Right cardiac atrium (tissue), 5 donors: ENCODE measurements around the gene LCLAT1. TPM values are rescaled to one million over a fixed set of nuclear protein-coding genes. Genes with fewer than 3 reads are reported as not detected.
"Not testable (repeated sequence)": the region's sequence is repeated elsewhere in the genome, so short reads cannot be mapped to it uniquely, and the experiment has no call there.

Experiments
- ATAC-seq, 2 donors: fragments of 200-7000 bp; cut with Tn5 transposase; one replicate each; pipeline versions ENCODE4 v1.8.0 to v1.9.1; 2020; ENCODE audit warnings: moderate library complexity in 2 of 2, mild to moderate bottlenecking in 1 of 2
- DNase-seq, 3 donors: peaks; one replicate each; pipeline ENCODE4 v3.0.0-alpha.2; 2020
- H3K27ac ChIP-seq: one replicate; pipeline ENCODE4 v1.5.1; 2013; ENCODE audit warnings: mild to moderate bottlenecking, low read length, control low read depth, moderate library complexity
- H3K27me3 ChIP-seq: one replicate; pipeline ENCODE4 v1.6.1; 2013; ENCODE audit not compliant: control insufficient read depth, insufficient read depth
- H3K4me1 ChIP-seq: one replicate; pipeline ENCODE4 v1.6.1; 2013; ENCODE audit warnings: low read length; ENCODE audit not compliant: control insufficient read depth, insufficient read depth
- H3K4me3 ChIP-seq: one replicate; pipeline ENCODE4 v1.5.1; 2013; ENCODE audit warnings: low read length, control low read depth
- H3K9me3 ChIP-seq: one replicate; pipeline ENCODE4 v1.6.1; 2013; ENCODE audit warnings: low read length; ENCODE audit not compliant: control insufficient read depth
- WGBS: extraction: QIAGEN DNeasy Blood & Tissue Kit; methylation state at CpG from one replicate; pipeline ENCODE4 v1.1.7; 2013; 5-methylcytosine and 5-hydroxymethylcytosine counted together
- intact Hi-C, 4 donors: fragments of 100-400 bp; cut with DNase I; formaldehyde crosslinking; loops; one replicate each; pipeline versions ENCODE4 v1.11.0 to v1.14.0; 2022 to 2023
- polyA plus RNA-seq: library from polyadenylated mRNA; stranded (reverse); fragments of 200-250 nt; gene quantifications from one replicate; pipeline ENCODE4 v1.2.3, GENCODE V29; 2013
- total RNA-seq, 4 donors: library from RNA; stranded (reverse); fragmentation: NEBNext Ultra II Directional; extraction: Animal tissue kit (Norgen Biotek cat#: 25700); gene quantifications; one replicate each; pipeline ENCODE4 v1.2.1, GENCODE V29; 2021
- donor health status: healthy with polysubstance abuse.
- donor health status: DM: no; HTN: yes; CAD: no.
- donor health status: DM: no; HTN: no; CAD: no.
- donor health status: DM: no; HTN: yes; CAD: no; lungs with severe emphysema.
- donor health status: DM: yes; HTN: yes; CAD: no.

LCLAT1 gene
- total and polyA plus RNA-seq, 5 donors = 5.1 to 18.7 (median 16.0) TPM

DNA sequence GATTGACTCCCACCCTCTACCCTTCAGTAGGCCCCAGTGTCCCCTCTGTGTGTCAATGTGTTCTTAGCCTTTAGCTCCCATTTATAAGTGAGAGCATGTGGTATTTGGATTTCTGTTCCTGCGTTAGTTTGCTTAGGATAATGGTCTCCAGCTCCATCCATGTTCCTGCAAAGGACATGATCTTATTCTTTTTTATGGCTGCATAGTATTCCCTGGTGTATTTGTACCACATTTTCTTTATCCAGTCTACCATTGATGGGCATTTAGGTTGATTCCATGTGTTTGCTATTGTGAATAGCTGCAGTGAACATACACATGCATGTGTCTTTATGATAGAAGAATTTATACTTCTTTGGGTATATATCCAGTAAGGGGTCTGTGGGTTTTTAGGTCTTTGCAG, 60.4 kb downstream of the LCLAT1 start:
- H3K27me3 ChIP-seq, DNase-seq, H3K4me1 ChIP-seq, ATAC-seq, intact Hi-C loops, H3K27ac ChIP-seq, H3K9me3 ChIP-seq, H3K4me3 ChIP-seq: not testable (repeated sequence)
- 98% methylated on average over 1 of the region's 1 CpG for WGBS

DNA sequence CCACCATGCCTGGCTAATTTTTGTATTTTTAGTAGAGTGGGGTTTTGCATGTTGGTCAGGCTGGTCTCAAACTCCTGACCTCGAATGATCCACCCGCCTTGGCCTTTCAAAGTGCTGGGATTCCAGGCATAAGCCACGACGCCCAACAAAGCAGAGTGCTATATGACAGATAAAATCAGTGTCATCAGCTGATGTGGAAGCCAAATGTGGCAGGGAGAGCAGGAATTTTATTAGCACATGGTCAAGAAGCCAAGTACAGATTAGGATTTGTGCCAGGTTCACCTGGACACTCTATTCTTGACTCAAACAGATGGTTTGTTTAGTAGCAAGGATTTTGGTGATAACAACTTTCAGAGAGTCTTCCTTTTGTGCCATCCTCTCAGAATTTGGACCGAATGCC, 62.7 kb downstream of the LCLAT1 start:
- Histone ChIP-seq H3K4me3 (no peak overlapping the region), H3K27ac (no peak overlapping the region), H3K9me3 (no peaks in the 10 kb centered on the region), H3K27me3 (no peaks in the 10 kb centered on the region), H3K4me1 (no peaks in the 10 kb centered on the region)
- intact Hi-C loops = no loop called here
- ATAC-seq (no peak), DNase-seq (no peak)
- 64% methylated on average over 5 of the region's 5 CpGs for WGBS

GRCh38 chr2:30510409-30510808, 63.4 kb downstream of the LCLAT1 start:
- DNase-seq (no peak), ATAC-seq (no peak)
- no peaks in the 10 kb centered on the region for H3K4me1 ChIP-seq
- no peaks in the 10 kb centered on the region for H3K27me3 ChIP-seq
- intact Hi-C loops = no loop called here
- no peak overlapping the region for H3K27ac ChIP-seq
- 65% methylated on average over 4 of the region's 4 CpGs for WGBS
- no peaks in the 10 kb centered on the region for H3K9me3 ChIP-seq
- H3K4me3 ChIP-seq = no peak overlapping the region

- Histone ChIP-seq H3K9me3 (no peaks in the 10 kb centered on the region), H3K27me3 (no peaks in the 10 kb centered on the region), H3K4me3 (no peak overlapping the region), H3K27ac (no peak overlapping the region), H3K4me1 (no peaks in the 10 kb centered on the region)
- intact Hi-C loops = no loop called here
- ATAC-seq = peak; percentile 73
- WGBS = 61% methylated on average over 8 of the region's 8 CpGs
- DNase-seq = peak; percentile 29 to 60 (median 34)
Measured at GRCh38 chr2:30511122-30512083, 64.4 kb downstream of the LCLAT1 start.

GRCh38 chr2:30512243-30512886, 65.3 kb downstream of the LCLAT1 start:
- DNase-seq (no peak), ATAC-seq (no peak)
- Histone ChIP-seq H3K9me3 (no peaks in the 10 kb centered on the region), H3K27ac (no peak overlapping the region), H3K4me3 (no peak overlapping the region), H3K27me3 (no peaks in the 10 kb centered on the region), H3K4me1 (no peaks in the 10 kb centered on the region)
- 74% methylated on average over 3 of the region's 3 CpGs for WGBS
- intact Hi-C loops = no loop called here

DNA sequence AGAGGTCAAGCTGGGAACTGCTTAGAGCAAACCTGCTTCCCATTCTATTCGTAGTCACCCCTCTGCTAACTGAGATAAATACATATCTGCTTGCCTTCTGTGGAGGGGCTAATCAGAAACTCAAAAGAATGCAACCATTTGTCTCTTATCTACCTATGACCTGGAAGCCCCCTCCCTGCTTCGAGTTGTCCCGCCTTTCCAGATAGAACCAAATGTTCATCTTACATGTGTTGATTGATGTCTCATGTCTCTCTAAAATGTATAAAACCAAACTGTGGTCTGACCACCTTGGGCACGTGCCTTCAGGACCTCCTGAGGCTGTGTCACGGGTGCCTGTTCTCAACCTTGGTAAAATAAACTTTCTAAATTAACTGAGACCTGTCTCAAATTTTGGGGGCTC, 66.6 kb downstream of the LCLAT1 start:
- H3K4me1 ChIP-seq, ATAC-seq, DNase-seq, H3K9me3 ChIP-seq, H3K27ac ChIP-seq, H3K4me3 ChIP-seq, H3K27me3 ChIP-seq, intact Hi-C loops: not testable (repeated sequence)
- 72% methylated on average over 5 of the region's 5 CpGs for WGBS

DNA sequence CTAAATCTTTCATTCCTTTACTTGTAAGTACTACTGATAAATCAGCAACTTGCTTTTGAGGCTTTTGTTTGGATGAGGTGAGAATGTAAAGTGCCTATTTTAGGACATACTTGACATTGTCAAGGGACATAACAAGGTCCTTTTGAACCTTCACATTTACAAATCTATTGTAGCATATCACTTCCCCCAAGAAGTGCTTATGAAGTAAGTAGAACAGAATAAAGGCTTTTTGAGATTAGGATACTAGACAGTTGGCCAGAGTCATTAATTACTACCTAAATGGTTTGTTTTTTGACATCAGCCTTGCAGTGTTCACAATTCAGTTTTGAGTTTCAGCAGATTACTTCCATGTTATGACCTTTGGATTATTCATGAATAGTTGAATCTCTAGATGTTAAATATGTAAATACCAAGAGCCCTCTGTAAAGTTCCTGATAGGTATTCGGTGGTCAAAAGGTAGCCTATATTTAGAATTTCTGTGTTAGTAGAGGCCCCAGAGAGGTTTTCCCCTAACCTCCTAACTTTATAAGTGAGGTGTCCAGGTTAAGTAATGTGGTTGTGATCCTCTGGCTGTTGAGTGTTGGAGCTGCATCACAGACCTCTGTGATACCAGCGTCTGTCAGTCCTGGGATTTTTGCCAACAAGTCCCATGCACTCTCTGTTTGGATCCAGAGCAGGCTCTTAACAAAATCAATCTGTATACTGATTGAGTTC, 67.2 kb downstream of the LCLAT1 start:
- Histone ChIP-seq H3K9me3 (no peaks in the 10 kb centered on the region), H3K4me1 (no peaks in the 10 kb centered on the region), H3K4me3 (no peak overlapping the region), H3K27ac (no peak overlapping the region), H3K27me3 (no peaks in the 10 kb centered on the region)
- 38% methylated on average over 2 of the region's 2 CpGs for WGBS
- DNase-seq (peak in 2 of 3 donors; percentile 30 to 62), ATAC-seq (peak; percentile 87)
- intact Hi-C loops = no loop called here

- WGBS = 74% methylated on average over 4 of the region's 4 CpGs
- Histone ChIP-seq H3K9me3 (no peaks in the 10 kb centered on the region), H3K27me3 (no peaks in the 10 kb centered on the region), H3K27ac (no peak overlapping the region), H3K4me3 (no peak overlapping the region), H3K4me1 (no peaks in the 10 kb centered on the region)
- DNase-seq = no peak
- intact Hi-C loops = no loop called here
- peak; percentile 25 to 41 for ATAC-seq
Measured at GRCh38 chr2:30514848-30515435, 67.9 kb downstream of the LCLAT1 start.

DNA sequence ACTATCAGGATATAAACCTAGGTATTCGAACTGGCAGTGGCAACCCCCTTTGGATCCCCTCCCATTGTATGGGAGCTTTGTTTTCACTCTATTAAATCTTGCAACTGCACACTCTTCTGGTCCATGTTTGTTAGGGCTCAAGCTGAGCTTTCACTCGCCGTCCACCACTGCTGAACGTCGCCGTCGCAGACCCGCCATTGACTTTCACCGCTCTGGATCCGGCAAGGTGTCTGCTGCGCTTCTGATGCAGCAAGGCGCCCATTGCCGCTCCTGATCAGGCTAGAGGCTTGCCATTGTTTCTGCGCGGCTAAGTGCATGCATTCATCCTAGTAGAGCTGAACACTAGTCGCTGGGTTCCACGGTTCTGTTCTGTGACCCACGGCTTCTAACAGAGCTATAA, 69.1 kb downstream of the LCLAT1 start:
- 91% methylated on average over 18 of the region's 18 CpGs for WGBS
- Histone ChIP-seq H3K9me3 (no peaks in the 10 kb centered on the region), H3K4me3 (no peak overlapping the region), H3K4me1 (no peaks in the 10 kb centered on the region), H3K27me3 (no peaks in the 10 kb centered on the region), H3K27ac (no peak overlapping the region)
- intact Hi-C loops = no loop called here
- no peak for ATAC-seq
- DNase-seq = peak in 1 of 3 donors; percentile 53

DNA sequence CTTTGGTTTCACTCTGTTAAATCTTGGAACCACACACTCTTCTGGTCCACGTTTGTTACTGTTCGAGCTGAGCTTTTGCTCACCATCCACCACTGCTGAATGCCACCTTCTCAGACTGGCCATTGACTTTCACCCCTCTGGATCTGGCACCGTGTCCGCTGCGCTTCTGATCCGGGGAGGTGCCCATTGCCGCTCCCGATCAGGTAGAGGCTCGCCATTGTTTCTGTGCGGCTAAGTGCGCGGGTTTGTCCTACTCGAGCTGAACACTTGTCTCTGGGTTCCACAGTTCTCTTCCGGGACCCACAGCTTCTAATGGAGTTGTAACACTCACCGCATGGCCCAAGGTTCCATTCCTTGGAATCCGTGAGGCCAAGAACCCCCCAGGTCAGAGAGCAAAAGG, 72.8 kb downstream of the LCLAT1 start:
- Histone ChIP-seq H3K9me3 (no peaks in the 10 kb centered on the region), H3K27ac (no peak overlapping the region), H3K4me3 (no peak overlapping the region), H3K4me1 (no peaks in the 10 kb centered on the region), H3K27me3 (no peaks in the 10 kb centered on the region)
- ATAC-seq (no peak), DNase-seq (peak in 1 of 3 donors; percentile 47)
- intact Hi-C loops = no loop called here
- 98% methylated on average over 16 of the region's 16 CpGs for WGBS
